Heart left ventricle (tissue), 16 donors: ENCODE data around the gene WDR90. TPM values are rescaled to one million over a fixed set of nuclear protein-coding genes. Genes with fewer than 3 reads are reported as not detected.
A peak's percentile ranks its signal among the peaks of the same experiment; 100 is the strongest.

Experiments
- ATAC-seq, 4 donors: fragments of 200-7000 bp; cut with Tn5 transposase; one replicate each; pipeline ENCODE4 v1.9.1; 2020 to 2022; ENCODE audit warnings: moderate library complexity in 4 of 4, mild to moderate bottlenecking in 3 of 4, moderate number of reproducible peaks in 1 of 4
- DNase-seq, 5 donors: peaks; one replicate each; pipeline ENCODE4 v3.0.0-alpha.2; 2020
- H3K27ac ChIP-seq, 12 donors: fragments of 200-600 bp; sonication (generic) in 4 of 12; one replicate each; pipeline versions ENCODE4 v1.5.0 to v1.8.0; 2016 to 2022; ENCODE audit warnings: mild to moderate bottlenecking in 2 of 12
- H3K27me3 ChIP-seq, 9 donors: fragments of 200-600 bp; sonication (generic) in 2 of 9; one replicate each; pipeline versions ENCODE4 v1.5.1 to v1.8.0; 2016 to 2022; ENCODE audit warnings: mild to moderate bottlenecking in 3 of 9
- H3K36me3 ChIP-seq, 9 donors: fragments of 200-600 bp; sonication (generic) in 2 of 9; one replicate each; pipeline versions ENCODE4 v1.5.0 to v1.8.0; 2018 to 2022; ENCODE audit warnings: mild to moderate bottlenecking in 2 of 9
- H3K4me1 ChIP-seq, 12 donors: fragments of 200-600 bp; sonication (generic) in 4 of 12; one replicate each; pipeline versions ENCODE4 v1.5.0 to v1.8.0; 2016 to 2022; ENCODE audit warnings: mild to moderate bottlenecking in 3 of 12
- H3K4me3 ChIP-seq, 12 donors: fragments of 200-600 bp; sonication (generic) in 4 of 12; one replicate each; pipeline versions ENCODE4 v1.5.0 to v1.8.0; 2017 to 2022; ENCODE audit warnings: mild to moderate bottlenecking in 9 of 12, moderate library complexity in 4 of 12
- H3K9me3 ChIP-seq, 12 donors: fragments of 200-600 bp; sonication (generic) in 4 of 12; one replicate each; pipeline versions ENCODE4 v1.5.0 to v1.8.0; 2016 to 2022; ENCODE audit warnings: mild to moderate bottlenecking in 1 of 12
- POLR2A ChIP-seq, 2 donors: fragments of 450-650 bp; IDR thresholded peaks; one replicate each; pipeline ENCODE4 v1.6.1; 2017; ENCODE audit warnings: antibody characterized with exemption in 2 of 2, mild to moderate bottlenecking in 2 of 2, moderate library complexity in 2 of 2
- WGBS, 4 donors: extraction: QIAGEN DNeasy Blood & Tissue Kit in 2 of 4; methylation state at CpG; one replicate each; pipeline versions ENCODE4 v1.1.5 to v1.1.7; 2013 to 2018; 5-methylcytosine and 5-hydroxymethylcytosine counted together
- intact Hi-C, 10 donors: fragments of 100-400 bp; cut with DNase I; formaldehyde crosslinking; loops; one replicate each; pipeline versions ENCODE4 v1.11.1 to v1.14.2; 2022
- polyA plus RNA-seq, 2 donors: library from polyadenylated mRNA; stranded (reverse); fragments of 200-250 nt; gene quantifications; one replicate each; pipeline ENCODE4 v1.2.3, GENCODE V29; 2013
- total RNA-seq, 9 donors: library from RNA; depleted of rRNA in 2 of 9; stranded (reverse); fragments of >200 nt in 2 of 9; fragmentation: NEBNext Ultra II Directional in 3 of 9; extraction: Animal tissue kit (Norgen Biotek cat#: 25700) in 3 of 9; gene quantifications; one replicate each; pipeline versions ENCODE4 v1.1.0 to v1.2.4, GENCODE V29; 2016 to 2023
- TF ChIP-seq, protein P1 (sequence below), 12 donors: fragments of 200-600 bp; sonication (generic) in 4 of 12; IDR thresholded peaks; one replicate each; pipeline versions ENCODE4 v1.5.0 to v1.8.0; 2018 to 2022; ENCODE audit warnings: antibody characterized with exemption in 12 of 12, mild to moderate bottlenecking in 5 of 12
- donor health status: ischemic (EF 13 %, LVEDD 7.1; RV severe dilation, severe dysfunction).
- donor health status: healthy with polysubstance abuse.
- donor health status: DM: no; HTN: yes; CAD: no.
- donor health status: DM: no; HTN: no; CAD: no.
- donor health status: ischemic (EF 25% LVEDD 6.9; RV normal size, moderate dysfunction).
- donor health status: ischemic (EF 25% LVEDD 5.7; RV mildly dilated, moderate dysfunction).
- donor health status: healthy.
- donor health status: DM: yes; HTN: yes; CAD: no.
- donor health status: ischemic (EF 35%, LVEDD 5.7; RV mildly dilated, moderate dysfunction).
- donor health status: nonischemic (EF 11% LVEDD 7.7; RV severe dilation, severe dysfunction).
- donor health status: DM: yes; HTN: yes; CAD: no.
- donor health status: PGD.
- donor health status: ischemic (EF 29% LVEDD 5.4; RV normal size, mild dysfunction).
- donor health status: nonischemic (EF 23%, LVEDD 6.1; RV moderate dilation, normal function).

The WDR90 gene
- total and polyA plus RNA-seq, 11 donors = 3.7 to 17.4 (median 8.6) TPM

- DNase-seq = peak in 4 of 5 donors; percentile 71 to 88 (median 73)
These were observed 3.1 kb upstream of the WDR90 start for GRCh38 chr16:645852-646678.

DNA sequence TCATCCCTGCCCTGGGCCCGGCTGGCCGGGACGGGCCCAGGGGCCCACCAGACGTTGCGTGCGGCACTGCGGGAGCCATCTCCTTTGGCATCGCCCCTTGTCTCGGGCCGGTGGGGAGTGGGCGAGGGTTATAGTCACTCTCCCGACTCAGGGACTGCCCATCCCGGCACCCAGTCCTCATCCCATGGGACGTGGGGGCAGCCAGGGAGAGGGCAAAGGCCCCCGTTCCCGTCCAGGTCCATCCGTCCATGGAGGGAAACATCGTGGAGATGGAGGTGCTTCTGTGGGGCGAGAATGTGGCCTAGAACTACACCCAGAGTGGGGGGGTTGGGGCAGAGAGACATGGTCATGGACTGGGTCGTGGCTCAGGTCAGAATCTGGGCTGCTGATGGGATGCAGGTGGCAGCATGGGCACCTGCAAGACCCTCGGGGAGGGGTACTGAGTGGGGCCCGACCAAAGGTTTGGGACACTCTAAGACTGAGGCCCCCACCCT is 2.4 kb upstream of the WDR90 start:
- peak overlapping the region in 11 of 12 donors; percentile 37 to 97 (median 84) for H3K27ac ChIP-seq
- DNase-seq (no peak), ATAC-seq (no peak)
- WGBS, 4 donors = 49 to 77% (median 70%) methylated on average over 8 to 22 of the region's 22 CpGs
- peaks cover 3 to 88% (median 49%) of the 10 kb centered on the region in 12 donors for H3K4me1 ChIP-seq
- no peaks in the 10 kb centered on the region for H3K27me3 ChIP-seq
- peaks cover 0 to 3% (median 0%) of the 10 kb centered on the region in 9 donors for H3K36me3 ChIP-seq
- peak overlapping the region in 8 of 12 donors; percentile 3 to 36 (median 30) for H3K4me3 ChIP-seq
- TF ChIP-seq, protein P1, sequence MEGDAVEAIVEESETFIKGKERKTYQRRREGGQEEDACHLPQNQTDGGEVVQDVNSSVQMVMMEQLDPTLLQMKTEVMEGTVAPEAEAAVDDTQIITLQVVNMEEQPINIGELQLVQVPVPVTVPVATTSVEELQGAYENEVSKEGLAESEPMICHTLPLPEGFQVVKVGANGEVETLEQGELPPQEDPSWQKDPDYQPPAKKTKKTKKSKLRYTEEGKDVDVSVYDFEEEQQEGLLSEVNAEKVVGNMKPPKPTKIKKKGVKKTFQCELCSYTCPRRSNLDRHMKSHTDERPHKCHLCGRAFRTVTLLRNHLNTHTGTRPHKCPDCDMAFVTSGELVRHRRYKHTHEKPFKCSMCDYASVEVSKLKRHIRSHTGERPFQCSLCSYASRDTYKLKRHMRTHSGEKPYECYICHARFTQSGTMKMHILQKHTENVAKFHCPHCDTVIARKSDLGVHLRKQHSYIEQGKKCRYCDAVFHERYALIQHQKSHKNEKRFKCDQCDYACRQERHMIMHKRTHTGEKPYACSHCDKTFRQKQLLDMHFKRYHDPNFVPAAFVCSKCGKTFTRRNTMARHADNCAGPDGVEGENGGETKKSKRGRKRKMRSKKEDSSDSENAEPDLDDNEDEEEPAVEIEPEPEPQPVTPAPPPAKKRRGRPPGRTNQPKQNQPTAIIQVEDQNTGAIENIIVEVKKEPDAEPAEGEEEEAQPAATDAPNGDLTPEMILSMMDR (IDR thresholded peaks at IDR 0.05) = no peak
- TF ChIP-seq POLR2A (IDR thresholded peaks at IDR 0.05) = no peak
- intact Hi-C loops = loop anchor here in 2 of 10 donors (10.0 kb wide), 1 partner anchor 62 kb away; no protein-coding TSS in a partner anchor
- no peaks in the 10 kb centered on the region for H3K9me3 ChIP-seq

More at GRCh38 chr16:645852-646678, 3.1 kb upstream of the WDR90 start:
- no peaks in the 10 kb centered on the region for H3K9me3 ChIP-seq
- TF ChIP-seq POLR2A (IDR thresholded peaks at IDR 0.05) = no peak
- TF ChIP-seq, protein P1 (IDR thresholded peaks at IDR 0.05) = no peak
- WGBS, 4 donors = 50 to 65% (median 62%) methylated on average over 31 to 32 of the region's 32 CpGs
- H3K36me3 ChIP-seq = peaks cover 0 to 3% (median 0%) of the 10 kb centered on the region in 9 donors
- H3K27me3 ChIP-seq = no peaks in the 10 kb centered on the region
- peak; percentile 12 to 63 (median 54) for ATAC-seq
- peak overlapping the region in 11 of 12 donors; percentile 3 to 36 (median 23) for H3K4me3 ChIP-seq
- H3K27ac ChIP-seq = peak overlapping the region; percentile 37 to 97 (median 84)
- H3K4me1 ChIP-seq = peaks cover 3 to 88% (median 49%) of the 10 kb centered on the region in 12 donors
- intact Hi-C loops = loop anchor here in 2 of 10 donors (10.0 kb wide), 1 partner anchor 61 kb away; no protein-coding TSS in a partner anchor

DNA sequence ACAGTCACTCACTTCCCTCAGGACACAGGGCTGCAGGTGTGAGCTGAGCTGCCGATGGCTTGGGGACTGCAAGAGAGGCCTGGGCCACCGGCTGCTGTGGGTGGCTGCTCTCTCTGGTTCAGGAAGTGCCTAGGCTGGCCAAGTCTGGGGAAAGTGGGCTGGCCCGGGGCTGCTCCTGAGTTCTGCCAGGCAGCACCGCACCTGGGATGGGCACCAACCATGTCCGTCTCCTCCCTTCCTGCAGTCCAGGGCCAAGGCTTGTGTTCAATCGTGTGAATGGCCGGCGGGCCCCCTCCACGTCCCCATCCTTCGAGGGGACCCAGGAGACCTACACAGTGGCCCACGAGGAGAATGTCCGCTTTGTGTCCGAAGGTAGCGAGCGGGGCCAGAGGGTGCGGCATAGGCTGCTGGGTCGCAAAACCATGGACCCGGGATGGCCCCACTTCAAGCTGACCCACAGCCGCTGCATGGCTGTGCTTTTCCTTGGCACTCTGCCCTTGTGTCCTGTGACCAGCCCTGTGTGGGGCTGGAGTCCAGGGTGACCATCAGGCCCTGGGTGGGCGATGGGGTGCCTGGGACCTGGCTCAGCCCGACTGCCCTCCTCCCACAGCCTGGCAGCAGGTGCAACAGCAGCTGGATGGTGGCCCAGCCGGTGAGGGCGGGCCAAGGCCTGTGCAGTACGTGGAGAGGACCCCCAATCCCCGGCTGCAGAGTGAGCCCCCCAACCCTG is 1.8 kb upstream of the WDR90 start:
- H3K4me3 ChIP-seq = peak overlapping the region in 3 of 12 donors; percentile 7 to 34 (median 33)
- ATAC-seq = peak in 1 of 4 donors; percentile 4
- intact Hi-C loops = loop anchor here in 2 of 10 donors (10.0 kb wide), 1 partner anchor 63 kb away; no protein-coding TSS in a partner anchor
- H3K9me3 ChIP-seq = no peaks in the 10 kb centered on the region
- whole genome bisulfite sequencing, 4 donors = 61 to 72% (median 70%) methylated on average over 9 to 25 of the region's 25 CpGs
- H3K4me1 ChIP-seq = peaks cover 3 to 82% (median 48%) of the 10 kb centered on the region in 12 donors
- TF ChIP-seq, protein P1 (IDR thresholded peaks at IDR 0.05) = no peak
- TF ChIP-seq POLR2A (IDR thresholded peaks at IDR 0.05) = no peak
- no peaks in the 10 kb centered on the region for H3K27me3 ChIP-seq
- no peak for DNase-seq
- H3K27ac ChIP-seq = peak overlapping the region in 10 of 12 donors; percentile 71 to 97 (median 86)
- H3K36me3 ChIP-seq = peaks cover 0 to 3% (median 0%) of the 10 kb centered on the region in 9 donors
